PC-9 (cell line): ENCODE measurements around the gene ITPR3. TPM values are rescaled to one million over a fixed set of nuclear protein-coding genes. Genes with fewer than 3 reads are reported as not detected.

ENCODE experiments used
- Bru-seq: library from RNA; stranded (reverse); fragments of 400-500 nt; gene quantifications from one replicate; lab custom pipeline; 2021; lab: Mats Ljungman, UMichigan
- BruChase-seq, 2 experiments: library from RNA; stranded (reverse); fragments of 400-500 nt; gene quantifications; one replicate each; lab custom pipeline; 2021; lab: Mats Ljungman, UMichigan
- BruUV-seq: library from RNA; stranded (reverse); fragments of 400-500 nt; replicated peaks from 2 replicates; lab custom pipeline; 2021; lab: Mats Ljungman, UMichigan
- CTCF ChIA-PET: fragments of 300-600 bp; sonication (Branson Sonifier 250); formaldehyde crosslinking; loops from one replicate; lab custom pipeline; 2022; ENCODE audit warnings: antibody characterized with exemption; lab: Charles Lee
- POLR2A ChIA-PET: fragments of 300-600 bp; sonication (Branson Sonifier 250); formaldehyde crosslinking; loops from one replicate; lab custom pipeline; 2022; ENCODE audit warnings: antibody characterized with exemption; ENCODE audit not compliant: unreplicated experiment; lab: Charles Lee
- DNase-seq, 2 experiments: peaks; one replicate each; pipeline versions ENCODE4 v3.0.0 to v3.0.0-alpha.2; 2015 to 2022; ENCODE audit warnings: mixed read lengths in 1 of 2
- H2AFZ ChIP-seq: fragments of 200-600 bp; sonication (generic); 2 replicates; pipeline ENCODE4 v1.8.1; 2017; ENCODE audit warnings: antibody characterized with exemption
- H3F3A ChIP-seq: fragments of 200-600 bp; sonication (generic); 2 replicates; pipeline ENCODE4 v1.8.1; 2017; ENCODE audit warnings: antibody characterized with exemption, mild to moderate bottlenecking, low read depth; ENCODE audit not compliant: insufficient read depth
- H3K27ac ChIP-seq: fragments of 200-600 bp; sonication (generic); 2 replicates; pipeline ENCODE4 v1.6.1; 2016; ENCODE audit warnings: mixed run types
- H3K27me3 ChIP-seq: fragments of 200-600 bp; sonication (generic); 2 replicates; pipeline ENCODE4 v1.6.1; 2016; ENCODE audit warnings: low read depth, mixed run types; ENCODE audit not compliant: insufficient read depth
- H3K36me3 ChIP-seq: fragments of 200-600 bp; sonication (generic); 2 replicates; pipeline ENCODE4 v1.6.1; 2016; ENCODE audit warnings: low read depth, mixed run types
- H3K4me1 ChIP-seq: fragments of 200-600 bp; sonication (generic); replicated peaks from 2 replicates; pipeline ENCODE4 v1.6.1; 2016; ENCODE audit warnings: mixed run types; ENCODE audit not compliant: insufficient read depth
- H3K4me2 ChIP-seq: fragments of 200-600 bp; sonication (generic); 2 replicates; pipeline ENCODE4 v1.6.1; 2017; ENCODE audit warnings: mixed run types
- H3K4me3 ChIP-seq: fragments of 200-600 bp; sonication (generic); 2 replicates; pipeline ENCODE4 v1.6.1; 2016; ENCODE audit warnings: mixed run types
- H3K79me2 ChIP-seq: fragments of 200-600 bp; sonication (generic); 2 replicates; pipeline ENCODE4 v1.6.1; 2017; ENCODE audit warnings: low read depth, mixed run types
- H3K9me2 ChIP-seq: fragments of 200-600 bp; sonication (generic); 2 replicates; pipeline ENCODE4 v1.8.1; 2017; ENCODE audit warnings: mild to moderate bottlenecking; ENCODE audit not compliant: insufficient read depth
- H3K9me3 ChIP-seq: fragments of 200-600 bp; sonication (generic); 2 replicates; pipeline ENCODE4 v1.8.1; 2016; ENCODE audit warnings: low read depth; ENCODE audit not compliant: insufficient read depth
- H4K20me1 ChIP-seq: fragments of 200-600 bp; sonication (generic); 2 replicates; pipeline ENCODE4 v1.8.1; 2017; ENCODE audit not compliant: insufficient read depth
- CTCF ChIP-seq: fragments of 200-600 bp; sonication (generic); conservative IDR thresholded peaks from 2 replicates; pipeline ENCODE4 v1.6.1; 2017; ENCODE audit warnings: mixed run types, antibody characterized with exemption, mild to moderate bottlenecking, moderate library complexity
- EZH2 ChIP-seq: fragments of 200-600 bp; sonication (generic); IDR thresholded peaks from 2 replicates; pipeline ENCODE4 v1.8.0; 2017; ENCODE audit warnings: antibody characterized with exemption, low read depth
- intact Hi-C: fragments of 100-400 bp; cut with micrococcal nuclease; formaldehyde crosslinking; loops from one replicate; pipeline ENCODE4 v1.10.0; 2022; ENCODE audit not compliant: unreplicated experiment
- long read RNA-seq: library from polyadenylated mRNA; stranded (forward); transcript quantifications from one replicate; pipeline ENCODE4 v2.0.0, GENCODE V29; 2022
- total RNA-seq: library from RNA; stranded (reverse); gene quantifications from 2 replicates; pipeline ENCODE4 v1.2.3, GENCODE V29; 2021

ITPR3 gene
- 78.3 and 86.9 TPM in 2 replicates for total RNA-seq
- percentile 72 among the genes with signal in this experiment for Bru-seq, nascent RNA
- percentile 74 among the genes with signal in this experiment for BruChase-seq, experiment 1, labeled RNA remaining after a 2-hour chase
- percentile 88 among the genes with signal in this experiment for BruChase-seq, experiment 2, labeled RNA remaining after a 6-hour chase
- long read RNA-seq, full-length matches to known transcripts, result 7 of 74 reads
- long read RNA-seq, partial matches to known transcripts, result 50 of 74 reads
- long read RNA-seq, other reads (novel, unspliced or antisense), result 17 of 74 reads

GRCh38 chr6:33620856-33621710 lies at the start of gene ITPR3:
Gene ITPR3 (plus strand): TSS chr6:33621322. CDS start chr6:33621603, 281 bp downstream.
- Histone ChIP-seq H3K4me2 (peak within 1 kb of the TSS; percentile 87), H3K79me2 (peaks cover 48% of the 10 kb centered on the region), H3K27me3 (no peaks in the 10 kb centered on the region), H3K4me3 (peak within 1 kb of the TSS; percentile 100), H3K9me2 (no peaks in the 10 kb centered on the region), H4K20me1 (peaks cover 26% of the 10 kb centered on the region), H3K36me3 (peaks cover 13% of the 10 kb centered on the region), H3K4me1 (peaks cover 50% of the 10 kb centered on the region), H3F3A (peaks cover 58% of the 10 kb centered on the region), H3K27ac (peak within 1 kb of the TSS; percentile 78), H2AFZ (peak within 1 kb of the TSS; percentile 86), H3K9me3 (no peaks in the 10 kb centered on the region)
- no TSS peak for BruUV-seq
- TF ChIP-seq EZH2 (no peak), CTCF (no peak)
- intact Hi-C loops, result loop anchor here (1.0 to 2.0 kb wide), 3 partner anchors 10 to 52 kb away; no protein-coding TSS in a partner anchor
- POLR2A ChIA-PET, result interaction anchor here (0.6 to 1.1 kb wide), 6 partner anchors 14 to 259 kb away, joined by 3 to 27 read pairs (median 4); no protein-coding TSS in a partner anchor
- CTCF ChIA-PET, result interaction anchor here (0.8 kb wide), 1 partner anchor 31 kb away, joined by 3 read pairs; no protein-coding TSS in a partner anchor
- peak; percentile 69 to 74 for DNase-seq

DNA sequence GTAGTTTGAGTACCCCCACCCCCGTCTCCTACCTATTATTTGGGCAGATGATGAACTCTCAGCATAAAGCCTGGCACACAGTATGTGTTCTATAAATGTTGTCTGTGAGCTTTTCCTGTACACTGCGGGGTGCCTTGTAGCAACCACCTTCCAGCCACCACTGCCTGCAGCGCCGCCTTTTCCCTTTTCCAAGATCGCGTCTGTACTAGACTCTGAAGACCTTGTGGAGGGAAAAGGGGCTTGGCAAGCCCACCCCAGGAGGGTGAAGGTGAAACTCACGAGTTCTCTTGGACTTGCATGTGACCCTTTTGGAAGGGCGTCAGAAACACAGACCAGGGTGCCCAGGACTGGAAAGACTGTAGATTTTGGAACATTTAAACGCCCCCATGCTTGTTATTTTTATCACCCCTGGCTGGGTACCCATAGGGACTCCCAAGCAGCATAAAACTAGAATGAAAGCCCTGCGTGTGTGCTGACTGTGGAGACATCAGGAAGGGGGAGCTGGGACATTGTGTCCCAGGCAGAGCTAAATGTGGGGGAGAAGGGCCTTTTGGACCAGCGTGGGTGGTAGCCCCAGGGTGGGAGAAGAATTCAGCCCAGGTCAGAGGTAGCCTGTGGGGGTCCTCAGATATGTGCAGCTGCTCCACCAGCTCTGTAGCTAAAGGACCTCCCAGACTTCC lies 49.3 kb upstream of the ITPR3 start:
- H3K9me3 ChIP-seq, result no peaks in the 10 kb centered on the region
- no peaks in the 10 kb centered on the region for H3K9me2 ChIP-seq
- TF ChIP-seq EZH2 (no peak), CTCF (no peak)
- H3K4me2 ChIP-seq, result peak overlapping the region; percentile 98
- peaks cover 5% of the 10 kb centered on the region; the same call in 1 of the 2 replicates for H3F3A ChIP-seq
- no peak for DNase-seq
- no TSS peak for BruUV-seq
- H3K36me3 ChIP-seq, result no peaks in the 10 kb centered on the region
- H3K4me1 ChIP-seq, result 0 out of 2 replicates have a peak, but pooled peaks cover 5% of the 10 kb centered on the region
- intact Hi-C loops, result loop anchor here (1.0 to 10.0 kb wide), 3 partner anchors 117 to 287 kb away; partner anchors contain the start of genes PFDN6, TAPBP, WDR46 and ZBTB22
- no peaks in the 10 kb centered on the region for H3K27me3 ChIP-seq
- peak overlapping the region; percentile 71 for H3K4me3 ChIP-seq
- no peak overlapping the region for H3K27ac ChIP-seq
- CTCF ChIA-PET, result no interaction called here
- POLR2A ChIA-PET, result no interaction called here
- no peaks in the 10 kb centered on the region for H3K79me2 ChIP-seq
- H4K20me1 ChIP-seq, result no peaks in the 10 kb centered on the region
- peak overlapping the region; percentile 98 for H2AFZ ChIP-seq
